GM23338 (cell line): ENCODE measurements around the gene GET3.

Experiments
- CREB1 ChIP-seq: fragments of 250-450 bp; sonication (Bioruptor Pico); IDR thresholded peaks from 2 replicates; pipeline ENCODE4 v1.5.0; 2020; ENCODE audit warnings: low read depth, mild to moderate bottlenecking, moderate library complexity
- EZH2 ChIP-seq: fragments of 200-600 bp; sonication (generic); IDR thresholded peaks from one replicate; pipeline ENCODE4 v1.8.0; 2017; ENCODE audit warnings: antibody characterized with exemption, mild to moderate bottlenecking, low read depth; ENCODE audit not compliant: unreplicated experiment
- EZH2phosphoT487 ChIP-seq: fragments of 200-600 bp; sonication (generic); IDR thresholded peaks from one replicate; pipeline ENCODE4 v1.8.1; 2018; ENCODE audit warnings: antibody characterized with exemption; ENCODE audit not compliant: unreplicated experiment
- JUNB ChIP-seq: IDR thresholded peaks from one replicate; pipeline ENCODE4 v1.6.1; 2016; ENCODE audit warnings: antibody characterized with exemption; ENCODE audit not compliant: unreplicated experiment
- NANOG ChIP-seq: IDR thresholded peaks from 2 replicates; pipeline ENCODE4 v1.6.1; 2016; ENCODE audit warnings: antibody characterized with exemption, borderline replicate concordance
- POLR2AphosphoS5 ChIP-seq: IDR thresholded peaks from 2 replicates; pipeline ENCODE4 v1.6.1; 2016; ENCODE audit warnings: antibody characterized with exemption, low read depth
- STAT1 ChIP-seq: IDR thresholded peaks from one replicate; pipeline ENCODE4 v1.6.1; 2016; ENCODE audit warnings: antibody characterized with exemption; ENCODE audit not compliant: unreplicated experiment
- ZNF114 ChIP-seq: fragments of 250-450 bp; sonication (Bioruptor Pico); IDR thresholded peaks from 2 replicates; pipeline ENCODE4 v1.5.0; 2020; ENCODE audit warnings: mild to moderate bottlenecking, moderate library complexity
- ZNF331 ChIP-seq: fragments of 250-450 bp; sonication (Bioruptor Pico); IDR thresholded peaks from 2 replicates; pipeline ENCODE4 v1.5.0; 2020; ENCODE audit warnings: low read depth, mild to moderate bottlenecking, moderate library complexity
- TF ChIP-seq, protein P1 (sequence below), 2 experiments: fragments of 200-600 bp in 1 of 2; sonication (generic) in 1 of 2; conservative IDR thresholded peaks; 2 replicates each; pipeline versions ENCODE4 v1.5.1 to v1.6.1; 2016 to 2017; ENCODE audit warnings: antibody characterized with exemption in 2 of 2, low read depth in 2 of 2, mild to moderate bottlenecking in 2 of 2, moderate library complexity in 1 of 2
- TF ChIP-seq, protein P2 (sequence below): IDR thresholded peaks from one replicate; pipeline ENCODE4 v1.6.1; 2018; ENCODE audit warnings: antibody characterized with exemption; ENCODE audit not compliant: unreplicated experiment
- TF ChIP-seq, protein P3 (sequence below): IDR thresholded peaks from 2 replicates; pipeline ENCODE4 v1.6.1; 2016; ENCODE audit warnings: antibody characterized with exemption

DNA sequence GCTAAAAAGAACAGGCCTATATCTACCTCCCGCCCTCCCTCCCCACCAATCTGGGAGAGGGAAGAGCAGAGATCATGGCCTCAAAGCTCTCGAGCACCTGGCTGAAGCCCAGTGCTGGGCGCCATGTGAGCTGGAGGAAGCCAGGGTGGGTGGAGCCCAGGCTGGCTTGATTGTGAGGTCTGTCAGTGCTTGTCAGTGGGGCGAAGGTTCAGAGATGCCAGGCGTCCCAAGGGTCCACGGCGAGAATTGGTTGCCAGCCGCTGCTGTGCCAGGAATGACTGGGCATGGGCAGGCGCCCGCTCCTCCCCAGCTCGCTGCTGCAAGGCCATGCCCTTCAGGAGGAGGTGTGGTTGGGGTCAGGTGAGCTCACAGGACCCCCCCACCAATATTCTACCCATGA lies 25.8 kb downstream of the GET3 start:
- TF ChIP-seq, protein P1, sequence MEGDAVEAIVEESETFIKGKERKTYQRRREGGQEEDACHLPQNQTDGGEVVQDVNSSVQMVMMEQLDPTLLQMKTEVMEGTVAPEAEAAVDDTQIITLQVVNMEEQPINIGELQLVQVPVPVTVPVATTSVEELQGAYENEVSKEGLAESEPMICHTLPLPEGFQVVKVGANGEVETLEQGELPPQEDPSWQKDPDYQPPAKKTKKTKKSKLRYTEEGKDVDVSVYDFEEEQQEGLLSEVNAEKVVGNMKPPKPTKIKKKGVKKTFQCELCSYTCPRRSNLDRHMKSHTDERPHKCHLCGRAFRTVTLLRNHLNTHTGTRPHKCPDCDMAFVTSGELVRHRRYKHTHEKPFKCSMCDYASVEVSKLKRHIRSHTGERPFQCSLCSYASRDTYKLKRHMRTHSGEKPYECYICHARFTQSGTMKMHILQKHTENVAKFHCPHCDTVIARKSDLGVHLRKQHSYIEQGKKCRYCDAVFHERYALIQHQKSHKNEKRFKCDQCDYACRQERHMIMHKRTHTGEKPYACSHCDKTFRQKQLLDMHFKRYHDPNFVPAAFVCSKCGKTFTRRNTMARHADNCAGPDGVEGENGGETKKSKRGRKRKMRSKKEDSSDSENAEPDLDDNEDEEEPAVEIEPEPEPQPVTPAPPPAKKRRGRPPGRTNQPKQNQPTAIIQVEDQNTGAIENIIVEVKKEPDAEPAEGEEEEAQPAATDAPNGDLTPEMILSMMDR (conservative IDR thresholded peaks at IDR 0.05; ENCODE audit: low read depth in 2 of 2) = no peak
- TF ChIP-seq EZH2 (no peak), EZH2phosphoT487 (no peak), POLR2AphosphoS5 (no peak), ZNF331 (CRISPR knock-in tag) (no peak), NANOG (no peak), JUNB (no peak), STAT1 (no peak), CREB1 (no peak), ZNF114 (no peak)
- TF ChIP-seq, protein P2, sequence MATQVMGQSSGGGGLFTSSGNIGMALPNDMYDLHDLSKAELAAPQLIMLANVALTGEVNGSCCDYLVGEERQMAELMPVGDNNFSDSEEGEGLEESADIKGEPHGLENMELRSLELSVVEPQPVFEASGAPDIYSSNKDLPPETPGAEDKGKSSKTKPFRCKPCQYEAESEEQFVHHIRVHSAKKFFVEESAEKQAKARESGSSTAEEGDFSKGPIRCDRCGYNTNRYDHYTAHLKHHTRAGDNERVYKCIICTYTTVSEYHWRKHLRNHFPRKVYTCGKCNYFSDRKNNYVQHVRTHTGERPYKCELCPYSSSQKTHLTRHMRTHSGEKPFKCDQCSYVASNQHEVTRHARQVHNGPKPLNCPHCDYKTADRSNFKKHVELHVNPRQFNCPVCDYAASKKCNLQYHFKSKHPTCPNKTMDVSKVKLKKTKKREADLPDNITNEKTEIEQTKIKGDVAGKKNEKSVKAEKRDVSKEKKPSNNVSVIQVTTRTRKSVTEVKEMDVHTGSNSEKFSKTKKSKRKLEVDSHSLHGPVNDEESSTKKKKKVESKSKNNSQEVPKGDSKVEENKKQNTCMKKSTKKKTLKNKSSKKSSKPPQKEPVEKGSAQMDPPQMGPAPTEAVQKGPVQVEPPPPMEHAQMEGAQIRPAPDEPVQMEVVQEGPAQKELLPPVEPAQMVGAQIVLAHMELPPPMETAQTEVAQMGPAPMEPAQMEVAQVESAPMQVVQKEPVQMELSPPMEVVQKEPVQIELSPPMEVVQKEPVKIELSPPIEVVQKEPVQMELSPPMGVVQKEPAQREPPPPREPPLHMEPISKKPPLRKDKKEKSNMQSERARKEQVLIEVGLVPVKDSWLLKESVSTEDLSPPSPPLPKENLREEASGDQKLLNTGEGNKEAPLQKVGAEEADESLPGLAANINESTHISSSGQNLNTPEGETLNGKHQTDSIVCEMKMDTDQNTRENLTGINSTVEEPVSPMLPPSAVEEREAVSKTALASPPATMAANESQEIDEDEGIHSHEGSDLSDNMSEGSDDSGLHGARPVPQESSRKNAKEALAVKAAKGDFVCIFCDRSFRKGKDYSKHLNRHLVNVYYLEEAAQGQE = no peak
- TF ChIP-seq, protein P3, sequence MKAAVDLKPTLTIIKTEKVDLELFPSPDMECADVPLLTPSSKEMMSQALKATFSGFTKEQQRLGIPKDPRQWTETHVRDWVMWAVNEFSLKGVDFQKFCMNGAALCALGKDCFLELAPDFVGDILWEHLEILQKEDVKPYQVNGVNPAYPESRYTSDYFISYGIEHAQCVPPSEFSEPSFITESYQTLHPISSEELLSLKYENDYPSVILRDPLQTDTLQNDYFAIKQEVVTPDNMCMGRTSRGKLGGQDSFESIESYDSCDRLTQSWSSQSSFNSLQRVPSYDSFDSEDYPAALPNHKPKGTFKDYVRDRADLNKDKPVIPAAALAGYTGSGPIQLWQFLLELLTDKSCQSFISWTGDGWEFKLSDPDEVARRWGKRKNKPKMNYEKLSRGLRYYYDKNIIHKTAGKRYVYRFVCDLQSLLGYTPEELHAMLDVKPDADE = no peak
